WI38 (cell line): ENCODE measurements around the gene CIAPIN1.
A peak's percentile ranks its signal among the peaks of the same experiment; 100 is the strongest.

ENCODE experiments used
- H3K4me3 ChIP-seq: 2 replicates; pipeline ENCODE4 v1.5.1; 2011; ENCODE audit warnings: low read depth, mild to moderate bottlenecking, control low read depth, low read length
- CTCF ChIP-seq: IDR thresholded peaks from 2 replicates; pipeline ENCODE4 v1.5.1; 2012; ENCODE audit warnings: low read depth, mild to moderate bottlenecking, control low read depth, low read length

CIAPIN1 gene

GRCh38 chr16:57484515-57485005 lies 37.4 kb upstream of the CIAPIN1 start:
- no peak for TF ChIP-seq CTCF

GRCh38 chr16:57483725-57484514 lies 36.7 kb upstream of the CIAPIN1 start:
- H3K4me3 ChIP-seq, result no peak overlapping the region
- no peak for TF ChIP-seq CTCF

More at GRCh38 chr16:57484515-57485005, 37.4 kb upstream of the CIAPIN1 start:
- no peak overlapping the region for H3K4me3 ChIP-seq

DNA sequence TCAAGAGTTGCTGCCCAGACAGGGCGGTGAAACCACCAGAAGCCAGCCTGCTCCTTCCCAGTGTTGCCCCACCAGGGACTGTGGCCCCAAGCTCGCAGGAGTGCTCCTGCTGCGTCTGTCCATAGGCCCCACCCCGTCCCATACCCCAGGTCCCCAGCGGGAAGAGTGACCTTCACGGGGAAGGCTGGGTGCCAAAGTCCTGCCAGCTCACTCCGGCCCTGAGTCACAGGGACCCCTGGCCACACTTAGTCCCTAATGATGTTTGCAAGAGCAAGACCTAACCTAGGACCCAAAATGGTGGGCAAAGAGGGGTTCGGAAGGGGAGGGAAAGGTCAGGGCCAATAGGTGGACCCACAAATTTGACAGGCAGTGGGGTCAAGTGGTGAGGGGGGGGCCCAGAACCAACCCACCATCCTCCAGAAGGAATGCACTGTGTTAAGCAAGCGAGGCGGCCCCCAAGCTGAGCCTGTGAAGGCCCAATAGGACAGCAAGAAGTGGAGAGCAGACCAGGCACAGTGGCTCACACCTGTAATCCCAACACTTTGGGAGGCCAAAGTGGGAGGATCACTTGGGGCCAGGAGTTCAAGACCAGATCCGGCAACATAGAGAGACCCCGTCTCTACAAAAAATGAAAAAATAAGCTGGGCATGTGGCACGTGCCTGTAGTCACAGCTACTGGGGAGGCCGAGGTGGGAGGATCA lies 35.8 kb upstream of the CIAPIN1 start:
- TF ChIP-seq CTCF, result no peak
- H3K4me3 ChIP-seq, result no peak overlapping the region

DNA sequence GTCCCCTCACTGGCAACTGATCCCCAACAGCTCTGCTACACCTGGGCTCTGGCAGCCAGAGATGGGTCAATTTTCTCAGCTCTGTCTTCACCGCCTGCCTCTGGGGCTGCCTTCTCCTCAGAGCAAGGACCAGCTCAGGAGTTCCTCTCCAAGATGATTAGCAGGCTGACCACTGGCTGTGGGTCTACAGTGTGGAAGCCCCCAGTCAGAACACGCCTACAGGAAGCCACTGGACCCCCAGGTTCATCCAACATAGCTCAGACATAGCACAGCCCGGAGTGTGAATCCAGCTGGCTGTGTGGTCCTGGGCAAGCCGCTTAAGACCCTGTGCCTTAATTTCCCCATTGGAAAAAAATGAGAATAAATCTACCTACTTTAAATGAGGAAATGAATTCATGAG lies 34.2 kb upstream of the CIAPIN1 start:
- TF ChIP-seq CTCF, result no peak
- no peak overlapping the region for H3K4me3 ChIP-seq

DNA sequence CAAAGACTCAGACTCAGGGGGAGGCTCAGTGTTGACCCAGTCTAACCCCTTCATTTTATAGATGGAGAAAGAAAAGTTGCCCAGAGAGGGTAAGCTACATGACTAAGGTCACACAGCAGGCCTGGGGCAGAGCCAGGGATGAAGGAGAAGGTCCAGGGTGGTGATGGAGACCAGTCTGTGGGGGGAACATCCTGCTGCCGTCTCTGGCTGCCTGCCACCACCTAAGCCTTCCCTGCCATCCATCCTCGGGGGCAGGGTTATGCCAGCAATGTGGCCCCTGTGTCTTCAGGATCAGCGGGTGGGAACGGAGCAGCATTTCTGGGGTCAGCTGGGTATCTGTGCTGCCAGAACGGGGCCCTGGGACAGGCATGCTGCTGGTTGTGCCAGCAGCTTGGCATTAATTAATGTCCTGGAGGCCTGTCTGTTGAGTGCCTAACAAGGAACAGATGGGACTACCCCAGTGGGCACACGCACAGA lies 33.6 kb upstream of the CIAPIN1 start:
- no peak overlapping the region for H3K4me3 ChIP-seq
- no peak for TF ChIP-seq CTCF

DNA sequence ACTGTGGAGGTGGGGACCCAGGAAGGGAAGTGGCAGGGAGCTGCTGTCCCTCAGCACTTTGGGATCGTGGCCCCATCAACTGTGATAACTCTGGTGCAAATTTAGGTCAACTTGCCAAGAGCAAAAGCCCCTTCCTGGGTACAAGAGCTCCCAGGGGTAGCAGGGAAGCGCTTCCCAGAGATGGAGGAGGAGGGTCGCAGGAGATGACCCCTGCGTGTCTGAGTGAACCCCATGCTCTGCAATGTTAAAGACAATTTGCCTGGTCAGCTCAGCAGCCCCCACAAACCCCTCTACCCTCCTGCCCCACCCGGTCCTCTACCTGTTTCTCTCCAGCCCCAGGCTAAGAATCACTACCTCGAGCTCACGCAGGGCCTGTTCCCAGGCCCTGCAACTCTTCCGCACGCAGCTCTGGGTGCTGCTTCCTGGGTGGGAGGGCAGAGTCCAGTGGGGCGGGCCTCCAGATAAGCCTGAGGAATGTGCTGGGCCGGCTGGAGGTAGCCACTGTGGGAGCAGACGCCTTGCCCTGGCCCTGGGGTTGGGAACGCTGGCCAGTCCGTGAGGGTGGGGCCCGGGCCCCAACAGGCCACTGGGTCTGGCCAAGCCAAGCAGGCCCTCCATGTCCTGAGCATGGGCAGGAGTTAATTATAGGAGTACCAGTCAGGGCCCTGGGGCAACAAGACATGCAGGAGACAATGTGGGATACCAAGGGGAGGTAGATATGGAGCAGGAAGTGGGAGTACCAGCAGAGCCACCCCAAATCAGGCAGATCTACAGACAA lies 33.0 kb upstream of the CIAPIN1 start:
- TF ChIP-seq CTCF, result no peak
- peak overlapping the region; percentile 62 for H3K4me3 ChIP-seq
